Mesodermal cell (in vitro differentiated cells): ENCODE measurements around the gene FAM20C.

Source experiments
- H3K27ac ChIP-seq: 2 replicates; pipeline ENCODE4 v1.7.0; 2013; ENCODE audit warnings: mild to moderate bottlenecking, low read depth, low read length, moderate library complexity; ENCODE audit not compliant: severe bottlenecking
- H3K36me3 ChIP-seq: 2 replicates; pipeline ENCODE4 v1.7.1; 2013; ENCODE audit warnings: mild to moderate bottlenecking, low read length, moderate library complexity; ENCODE audit not compliant: control insufficient read depth, insufficient read depth
- H3K4me1 ChIP-seq: one replicate; pipeline ENCODE4 v1.7.1; 2013; ENCODE audit warnings: mild to moderate bottlenecking, low read length; ENCODE audit not compliant: insufficient read depth, control insufficient read depth, poor library complexity, severe bottlenecking
- H3K4me3 ChIP-seq: 2 replicates; pipeline ENCODE4 v1.7.0; 2013; ENCODE audit warnings: low read length, control low read depth, mild to moderate bottlenecking; ENCODE audit not compliant: insufficient read depth, poor library complexity, severe bottlenecking; ENCODE audit errors: extremely low read depth
- H3K9me3 ChIP-seq: 2 replicates; pipeline ENCODE4 v1.7.1; 2013; ENCODE audit warnings: mild to moderate bottlenecking, low read length, moderate library complexity; ENCODE audit not compliant: control insufficient read depth
- WGBS, 2 experiments: methylation state at CpG; one replicate each; pipeline ENCODE4 v1.1.5; 2013; ENCODE audit warnings: missing lambda C conversion rate in 2 of 2; ENCODE audit not compliant: insufficient coverage in 2 of 2; 5-methylcytosine and 5-hydroxymethylcytosine counted together

Gene FAM20C

GRCh38 chr7:194252-195009 is 2.1 kb downstream of the FAM20C start:
- H3K36me3 ChIP-seq = peaks cover 15% of the 10 kb centered on the region
- no peak overlapping the region for H3K27ac ChIP-seq
- H3K4me1 ChIP-seq = peaks cover 6% of the 10 kb centered on the region
- 24 to 34% methylated on average over 23 to 27 of the region's 27 CpGs for WGBS, 2 experiments
- no peaks in the 10 kb centered on the region for H3K9me3 ChIP-seq
- peak overlapping the region; percentile 51 for H3K4me3 ChIP-seq

- Histone ChIP-seq H3K4me1 (peaks cover 6% of the 10 kb centered on the region), H3K4me3 (peak overlapping the region; percentile 51), H3K9me3 (no peaks in the 10 kb centered on the region), H3K36me3 (peaks cover 15% of the 10 kb centered on the region), H3K27ac (no peak overlapping the region)
- WGBS, 2 experiments = 91 to 92% methylated on average over 28 to 33 of the region's 33 CpGs
Measured at GRCh38 chr7:195010-195829, 2.8 kb downstream of the FAM20C start.

GRCh38 chr7:195830-196128 is 3.4 kb downstream of the FAM20C start:
- no peak overlapping the region for H3K27ac ChIP-seq
- WGBS, 2 experiments = 93 to 95% methylated on average over 18 to 19 of the region's 19 CpGs
- no peaks in the 10 kb centered on the region for H3K9me3 ChIP-seq
- H3K4me1 ChIP-seq = peaks cover 6% of the 10 kb centered on the region
- peaks cover 15% of the 10 kb centered on the region for H3K36me3 ChIP-seq
- no peak overlapping the region for H3K4me3 ChIP-seq

GRCh38 chr7:196283-196682 is 3.9 kb downstream of the FAM20C start:
- Histone ChIP-seq H3K36me3 (peaks cover 15% of the 10 kb centered on the region), H3K4me3 (no peak overlapping the region), H3K9me3 (no peaks in the 10 kb centered on the region), H3K4me1 (peaks cover 3% of the 10 kb centered on the region), H3K27ac (no peak overlapping the region)
- WGBS, 2 experiments = 88 to 96% methylated on average over 5 of the region's 5 CpGs

- no peak overlapping the region for H3K4me3 ChIP-seq
- no peaks in the 10 kb centered on the region for H3K4me1 ChIP-seq
- H3K36me3 ChIP-seq = peaks cover 15% of the 10 kb centered on the region
- 85 to 86% methylated on average over 10 to 13 of the region's 13 CpGs for WGBS, 2 experiments
- no peaks in the 10 kb centered on the region for H3K9me3 ChIP-seq
- H3K27ac ChIP-seq = no peak overlapping the region
Measured at GRCh38 chr7:196778-197321, 4.5 kb downstream of the FAM20C start.

GRCh38 chr7:197413-198335 is 5.3 kb downstream of the FAM20C start:
- H3K36me3 ChIP-seq = peaks cover 15% of the 10 kb centered on the region
- no peaks in the 10 kb centered on the region for H3K9me3 ChIP-seq
- no peak overlapping the region for H3K27ac ChIP-seq
- 86 to 88% methylated on average over 19 to 22 of the region's 22 CpGs for WGBS, 2 experiments
- no peaks in the 10 kb centered on the region for H3K4me1 ChIP-seq
- H3K4me3 ChIP-seq = no peak overlapping the region

- Histone ChIP-seq H3K36me3 (peaks cover 15% of the 10 kb centered on the region), H3K9me3 (no peaks in the 10 kb centered on the region), H3K4me1 (no peaks in the 10 kb centered on the region), H3K4me3 (no peak overlapping the region), H3K27ac (no peak overlapping the region)
- WGBS, 2 experiments = 88 to 94% methylated on average over 14 to 16 of the region's 17 CpGs
Measured at GRCh38 chr7:199483-200249, 7.3 kb downstream of the FAM20C start.

GRCh38 chr7:200290-200689 is 7.9 kb downstream of the FAM20C start:
- H3K4me1 ChIP-seq = no peaks in the 10 kb centered on the region
- no peak overlapping the region for H3K27ac ChIP-seq
- no peak overlapping the region for H3K4me3 ChIP-seq
- no peaks in the 10 kb centered on the region for H3K9me3 ChIP-seq
- H3K36me3 ChIP-seq = peaks cover 14% of the 10 kb centered on the region
- 89% methylated on average over 5 to 11 of the region's 11 CpGs for WGBS, 2 experiments

GRCh38 chr7:200704-201103 is 8.3 kb downstream of the FAM20C start:
- Histone ChIP-seq H3K4me1 (no peaks in the 10 kb centered on the region), H3K36me3 (peaks cover 10% of the 10 kb centered on the region)
- 89 to 93% methylated on average over 5 to 8 of the region's 10 CpGs for WGBS, 2 experiments

GRCh38 chr7:204326-204725 is 12.0 kb downstream of the FAM20C start:
- H3K27ac ChIP-seq = no peak overlapping the region
- no peaks in the 10 kb centered on the region for H3K9me3 ChIP-seq
- H3K4me1 ChIP-seq = no peaks in the 10 kb centered on the region
- H3K36me3 ChIP-seq = no peaks in the 10 kb centered on the region
- 97% methylated on average over 17 of the region's 17 CpGs for WGBS, 2 experiments
- H3K4me3 ChIP-seq = no peak overlapping the region

More at GRCh38 chr7:200704-201103, 8.3 kb downstream of the FAM20C start:
- no peaks in the 10 kb centered on the region for H3K9me3 ChIP-seq
- H3K4me3 ChIP-seq = no peak overlapping the region
- H3K27ac ChIP-seq = no peak overlapping the region
